Liver (tissue), 9 donors: ENCODE data around the gene EIF4ENIF1. TPM values are rescaled to one million over a fixed set of nuclear protein-coding genes. Genes with fewer than 3 reads are reported as not detected.
"Not testable (repeated sequence)": the region's sequence is repeated elsewhere in the genome, so short reads cannot be mapped to it uniquely, and the experiment has no call there.

Source experiments
- DNase-seq: peaks from one replicate; pipeline ENCODE4 v3.0.0-alpha.2; 2017; ENCODE audit warnings: low spot score
- H3K27ac ChIP-seq, 2 donors: one replicate each; pipeline ENCODE4 v1.7.0; 2013; ENCODE audit warnings: inconsistent platforms in 2 of 2, low read length in 2 of 2, control low read depth in 1 of 2, low read depth in 1 of 2, mild to moderate bottlenecking in 1 of 2
- H3K27me3 ChIP-seq, 4 donors: one replicate each; pipeline versions ENCODE4 v1.6.1 to v1.7.0; 2013; ENCODE audit warnings: low read length in 3 of 4, inconsistent platforms in 1 of 4, mild to moderate bottlenecking in 1 of 4, moderate library complexity in 1 of 4; ENCODE audit not compliant: control insufficient read depth in 4 of 4, insufficient read depth in 4 of 4
- H3K36me3 ChIP-seq, 4 donors: one replicate each; pipeline versions ENCODE4 v1.6.1 to v1.7.0; 2013; ENCODE audit warnings: low read length in 3 of 4, mild to moderate bottlenecking in 3 of 4, low read depth in 1 of 4, moderate library complexity in 1 of 4; ENCODE audit not compliant: control insufficient read depth in 4 of 4, insufficient read depth in 3 of 4
- H3K4me1 ChIP-seq, 4 donors: one replicate each; pipeline versions ENCODE4 v1.6.1 to v1.7.0; 2013; ENCODE audit warnings: low read length in 3 of 4, mild to moderate bottlenecking in 3 of 4, moderate library complexity in 1 of 4; ENCODE audit not compliant: control insufficient read depth in 4 of 4, insufficient read depth in 4 of 4
- H3K4me3 ChIP-seq, 3 donors: one replicate each; pipeline versions ENCODE4 v1.6.1 to v1.7.0; 2013; ENCODE audit warnings: low read length in 3 of 3, control low read depth in 1 of 3, low read depth in 1 of 3, mild to moderate bottlenecking in 1 of 3
- H3K9ac ChIP-seq, 2 donors: one replicate each; pipeline ENCODE4 v1.7.0; 2013; ENCODE audit warnings: low read length in 2 of 2, mild to moderate bottlenecking in 2 of 2, moderate library complexity in 2 of 2, control low read depth in 1 of 2, low read depth in 1 of 2
- H3K9me3 ChIP-seq, 4 donors: one replicate each; pipeline versions ENCODE4 v1.6.1 to v1.7.0; 2013; ENCODE audit warnings: low read length in 3 of 4; ENCODE audit not compliant: control insufficient read depth in 4 of 4
- EGR1 ChIP-seq, 2 donors: IDR thresholded peaks; 2 replicates each; pipeline ENCODE4 v1.6.1; 2016 to 2018; ENCODE audit warnings: antibody characterized with exemption in 2 of 2, low read depth in 2 of 2
- FOXA2 ChIP-seq: IDR thresholded peaks from 2 replicates; pipeline ENCODE4 v1.6.1; 2016; ENCODE audit warnings: antibody characterized with exemption
- HNF4A ChIP-seq, 2 donors: conservative IDR thresholded peaks; 2 replicates each; pipeline ENCODE4 v1.6.1; 2016; ENCODE audit warnings: antibody characterized with exemption in 2 of 2, mild to moderate bottlenecking in 2 of 2
- HNF4G ChIP-seq: IDR thresholded peaks from 2 replicates; pipeline ENCODE4 v1.6.1; 2016; ENCODE audit warnings: antibody characterized with exemption
- RAD21 ChIP-seq, 2 donors: IDR thresholded peaks; 2 replicates each; pipeline ENCODE4 v1.6.1; 2016; ENCODE audit warnings: antibody characterized with exemption in 2 of 2, mild to moderate bottlenecking in 2 of 2
- RXRA ChIP-seq, 2 donors: IDR thresholded peaks; 2 replicates each; pipeline ENCODE4 v1.6.1; 2017 to 2018; ENCODE audit warnings: antibody characterized with exemption in 2 of 2, mild to moderate bottlenecking in 1 of 2
- SP1 ChIP-seq: IDR thresholded peaks from 2 replicates; pipeline ENCODE4 v1.6.1; 2018; ENCODE audit warnings: antibody characterized with exemption, mild to moderate bottlenecking
- TAF1 ChIP-seq: conservative IDR thresholded peaks from 2 replicates; pipeline ENCODE4 v1.6.1; 2016; ENCODE audit warnings: antibody characterized with exemption, mild to moderate bottlenecking
- YY1 ChIP-seq: IDR thresholded peaks from 2 replicates; pipeline ENCODE4 v1.6.1; 2016; ENCODE audit warnings: antibody characterized with exemption, mild to moderate bottlenecking
- WGBS: extraction: QIAGEN DNeasy Blood & Tissue Kit; methylation state at CpG from one replicate; pipeline ENCODE4 v1.1.7; 2013; 5-methylcytosine and 5-hydroxymethylcytosine counted together
- polyA plus RNA-seq, 2 donors: library from polyadenylated mRNA; stranded (reverse) in 1 of 2; unstranded in 1 of 2; fragments of 200-250 nt in 1 of 2; fragments of >200 nt in 1 of 2; fragmentation: Nextera tagmentation in 1 of 2; extraction: Ambion mirVana in 1 of 2; gene quantifications; one replicate each; pipeline versions ENCODE4 v1.2.1 to v1.2.3, GENCODE V29; 2013 to 2015
- total RNA-seq, 2 donors: library from RNA; depleted of rRNA; stranded (reverse); fragments of >200 nt; gene quantifications; one replicate each; pipeline ENCODE4 v1.2.3, GENCODE V29; 2014
- TF ChIP-seq, protein P1 (sequence below): fragments of 150-350 bp; IDR thresholded peaks from 2 replicates; pipeline ENCODE4 v1.5.1; 2017; ENCODE audit warnings: improper control_type of control experiment, low read depth, low read length; ENCODE audit not compliant: missing input control
- TF ChIP-seq, protein P2 (sequence below): IDR thresholded peaks from 2 replicates; pipeline ENCODE4 v1.6.1; 2016; ENCODE audit warnings: antibody characterized with exemption, mild to moderate bottlenecking
- TF ChIP-seq, protein P3 (sequence below): IDR thresholded peaks from 2 replicates; pipeline ENCODE4 v1.6.1; 2016; ENCODE audit warnings: antibody characterized with exemption
- TF ChIP-seq, protein P4 (sequence below): IDR thresholded peaks from 2 replicates; pipeline ENCODE4 v1.6.1; 2016; ENCODE audit warnings: antibody characterized with exemption
- donor health status: healthy.
- donor health status: healthy.
- donor health status: healthy.
- donor health status: healthy.
- donor health status: healthy.

The EIF4ENIF1 gene
- total and polyA plus RNA-seq, 4 donors: 4.6 to 7.1 (median 6.0) TPM

DNA sequence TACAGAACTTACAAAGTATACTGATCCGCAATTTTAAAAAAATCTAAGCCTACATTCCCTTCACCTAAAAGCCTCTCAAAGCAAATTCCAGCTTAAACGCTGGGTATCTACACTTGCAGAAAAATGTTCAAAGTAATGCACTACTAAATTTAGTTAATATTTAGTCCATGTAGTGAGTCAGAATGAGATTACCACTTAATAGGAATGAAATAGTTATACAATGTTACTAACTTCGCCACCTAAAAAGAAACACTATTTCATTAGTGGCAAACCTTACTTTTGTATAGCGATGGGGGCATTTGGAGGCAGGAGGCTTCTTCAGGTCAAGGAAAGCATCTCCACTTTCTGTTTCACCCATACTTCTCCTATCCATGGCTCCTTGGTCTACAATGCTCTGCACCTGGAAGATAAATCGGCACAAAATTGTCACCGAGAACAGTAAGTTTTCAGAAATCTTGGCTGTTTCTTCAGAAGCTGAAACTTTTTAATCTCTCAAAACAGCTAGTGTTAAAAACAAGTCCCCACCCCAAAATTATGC is 1.2 kb downstream of the EIF4ENIF1 start:
- peaks cover 0 to 12% (median 7%) of the 10 kb centered on the region in 4 donors for H3K36me3 ChIP-seq
- H3K4me1 ChIP-seq: peaks cover 7 to 24% (median 19%) of the 10 kb centered on the region in 4 donors
- H3K27ac ChIP-seq: no peak overlapping the region
- DNase-seq: no peak
- H3K9me3 ChIP-seq: no peaks in the 10 kb centered on the region
- no peaks in the 10 kb centered on the region for H3K27me3 ChIP-seq
- TF ChIP-seq YY1: no peak
- TF ChIP-seq SP1: no peak
- TF ChIP-seq EGR1 (IDR thresholded peaks at IDR 0.05; ENCODE audit: low read depth in 2 of 2): no peak
- TF ChIP-seq TAF1: no peak
- TF ChIP-seq RAD21 (IDR thresholded peaks at IDR 0.05): no peak
- TF ChIP-seq FOXA2: no peak
- no peak for TF ChIP-seq HNF4G
- no peak for TF ChIP-seq RXRA (IDR thresholded peaks at IDR 0.05)
- TF ChIP-seq, protein P1, sequence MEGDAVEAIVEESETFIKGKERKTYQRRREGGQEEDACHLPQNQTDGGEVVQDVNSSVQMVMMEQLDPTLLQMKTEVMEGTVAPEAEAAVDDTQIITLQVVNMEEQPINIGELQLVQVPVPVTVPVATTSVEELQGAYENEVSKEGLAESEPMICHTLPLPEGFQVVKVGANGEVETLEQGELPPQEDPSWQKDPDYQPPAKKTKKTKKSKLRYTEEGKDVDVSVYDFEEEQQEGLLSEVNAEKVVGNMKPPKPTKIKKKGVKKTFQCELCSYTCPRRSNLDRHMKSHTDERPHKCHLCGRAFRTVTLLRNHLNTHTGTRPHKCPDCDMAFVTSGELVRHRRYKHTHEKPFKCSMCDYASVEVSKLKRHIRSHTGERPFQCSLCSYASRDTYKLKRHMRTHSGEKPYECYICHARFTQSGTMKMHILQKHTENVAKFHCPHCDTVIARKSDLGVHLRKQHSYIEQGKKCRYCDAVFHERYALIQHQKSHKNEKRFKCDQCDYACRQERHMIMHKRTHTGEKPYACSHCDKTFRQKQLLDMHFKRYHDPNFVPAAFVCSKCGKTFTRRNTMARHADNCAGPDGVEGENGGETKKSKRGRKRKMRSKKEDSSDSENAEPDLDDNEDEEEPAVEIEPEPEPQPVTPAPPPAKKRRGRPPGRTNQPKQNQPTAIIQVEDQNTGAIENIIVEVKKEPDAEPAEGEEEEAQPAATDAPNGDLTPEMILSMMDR: no peak
- TF ChIP-seq, protein P2, sequence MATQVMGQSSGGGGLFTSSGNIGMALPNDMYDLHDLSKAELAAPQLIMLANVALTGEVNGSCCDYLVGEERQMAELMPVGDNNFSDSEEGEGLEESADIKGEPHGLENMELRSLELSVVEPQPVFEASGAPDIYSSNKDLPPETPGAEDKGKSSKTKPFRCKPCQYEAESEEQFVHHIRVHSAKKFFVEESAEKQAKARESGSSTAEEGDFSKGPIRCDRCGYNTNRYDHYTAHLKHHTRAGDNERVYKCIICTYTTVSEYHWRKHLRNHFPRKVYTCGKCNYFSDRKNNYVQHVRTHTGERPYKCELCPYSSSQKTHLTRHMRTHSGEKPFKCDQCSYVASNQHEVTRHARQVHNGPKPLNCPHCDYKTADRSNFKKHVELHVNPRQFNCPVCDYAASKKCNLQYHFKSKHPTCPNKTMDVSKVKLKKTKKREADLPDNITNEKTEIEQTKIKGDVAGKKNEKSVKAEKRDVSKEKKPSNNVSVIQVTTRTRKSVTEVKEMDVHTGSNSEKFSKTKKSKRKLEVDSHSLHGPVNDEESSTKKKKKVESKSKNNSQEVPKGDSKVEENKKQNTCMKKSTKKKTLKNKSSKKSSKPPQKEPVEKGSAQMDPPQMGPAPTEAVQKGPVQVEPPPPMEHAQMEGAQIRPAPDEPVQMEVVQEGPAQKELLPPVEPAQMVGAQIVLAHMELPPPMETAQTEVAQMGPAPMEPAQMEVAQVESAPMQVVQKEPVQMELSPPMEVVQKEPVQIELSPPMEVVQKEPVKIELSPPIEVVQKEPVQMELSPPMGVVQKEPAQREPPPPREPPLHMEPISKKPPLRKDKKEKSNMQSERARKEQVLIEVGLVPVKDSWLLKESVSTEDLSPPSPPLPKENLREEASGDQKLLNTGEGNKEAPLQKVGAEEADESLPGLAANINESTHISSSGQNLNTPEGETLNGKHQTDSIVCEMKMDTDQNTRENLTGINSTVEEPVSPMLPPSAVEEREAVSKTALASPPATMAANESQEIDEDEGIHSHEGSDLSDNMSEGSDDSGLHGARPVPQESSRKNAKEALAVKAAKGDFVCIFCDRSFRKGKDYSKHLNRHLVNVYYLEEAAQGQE: no peak
- TF ChIP-seq, protein P3, sequence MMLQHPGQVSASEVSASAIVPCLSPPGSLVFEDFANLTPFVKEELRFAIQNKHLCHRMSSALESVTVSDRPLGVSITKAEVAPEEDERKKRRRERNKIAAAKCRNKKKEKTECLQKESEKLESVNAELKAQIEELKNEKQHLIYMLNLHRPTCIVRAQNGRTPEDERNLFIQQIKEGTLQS: no peak
- TF ChIP-seq HNF4A (conservative IDR thresholded peaks at IDR 0.05): no peak
- TF ChIP-seq, protein P4, sequence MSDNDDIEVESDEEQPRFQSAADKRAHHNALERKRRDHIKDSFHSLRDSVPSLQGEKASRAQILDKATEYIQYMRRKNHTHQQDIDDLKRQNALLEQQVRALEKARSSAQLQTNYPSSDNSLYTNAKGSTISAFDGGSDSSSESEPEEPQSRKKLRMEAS: no peak
- peak overlapping the region; percentile 69 to 70 for H3K9ac ChIP-seq
- peak overlapping the region; percentile 75 to 96 (median 95) for H3K4me3 ChIP-seq
- WGBS: 79% methylated on average over 6 of the region's 6 CpGs

DNA sequence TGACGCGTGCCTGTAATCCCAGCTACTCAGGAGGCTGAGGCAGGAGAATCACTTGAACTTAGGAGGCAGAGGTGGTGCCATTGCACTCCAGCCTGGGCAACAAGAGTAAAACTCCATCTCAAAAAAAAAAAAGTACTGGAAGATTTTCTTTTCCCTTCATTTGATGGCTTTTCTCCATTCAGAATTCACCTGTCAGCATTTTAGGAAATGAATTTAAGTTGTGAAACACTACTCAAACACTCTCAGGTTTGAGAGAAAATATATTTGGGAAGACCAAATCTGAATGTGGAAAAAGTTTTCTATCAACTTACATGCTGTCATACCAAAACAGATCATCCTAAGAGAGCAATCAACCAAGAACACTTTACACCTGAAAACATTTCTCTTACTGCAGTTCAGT is 2.7 kb downstream of the EIF4ENIF1 start:
- DNase-seq: no peak
- 100% methylated on average over 2 of the region's 2 CpGs for WGBS

DNA sequence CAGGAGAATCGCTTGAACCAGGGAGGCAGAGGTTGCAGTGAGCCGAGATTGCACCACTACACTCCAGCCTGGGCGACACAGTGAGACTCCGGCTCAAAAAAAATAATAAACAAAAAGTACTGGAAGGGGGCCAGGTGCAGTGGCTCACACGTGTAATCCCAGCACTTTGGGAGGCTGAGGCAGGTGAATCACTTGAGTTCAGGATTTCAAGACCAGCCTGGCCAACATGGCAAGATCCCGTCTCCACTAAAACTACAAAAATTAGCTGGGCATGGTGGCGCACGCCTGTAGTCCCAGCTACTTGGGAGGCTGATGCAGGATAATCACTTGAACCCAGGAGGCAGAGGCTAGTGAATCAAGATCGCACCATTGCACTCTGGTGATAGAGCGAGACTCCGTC is 3.3 kb downstream of the EIF4ENIF1 start:
- peaks cover 3 to 15% (median 12%) of the 10 kb centered on the region in 4 donors for H3K36me3 ChIP-seq
- H3K27ac ChIP-seq: not testable (repeated sequence)

More for the DNA sequence above, 2.7 kb downstream of the EIF4ENIF1 start:
- Histone ChIP-seq H3K27ac (no peak overlapping the region), H3K27me3 (no peaks in the 10 kb centered on the region), H3K36me3 (peaks cover 0 to 12% (median 7%) of the 10 kb centered on the region in 4 donors), H3K4me1 (peaks cover 7 to 24% (median 19%) of the 10 kb centered on the region in 4 donors), H3K9ac (no peak overlapping the region), H3K4me3 (no peak overlapping the region), H3K9me3 (no peaks in the 10 kb centered on the region)
- TF ChIP-seq, protein P1: no peak
- TF ChIP-seq, protein P4: no peak
- TF ChIP-seq RAD21 (IDR thresholded peaks at IDR 0.05): no peak

DNA sequence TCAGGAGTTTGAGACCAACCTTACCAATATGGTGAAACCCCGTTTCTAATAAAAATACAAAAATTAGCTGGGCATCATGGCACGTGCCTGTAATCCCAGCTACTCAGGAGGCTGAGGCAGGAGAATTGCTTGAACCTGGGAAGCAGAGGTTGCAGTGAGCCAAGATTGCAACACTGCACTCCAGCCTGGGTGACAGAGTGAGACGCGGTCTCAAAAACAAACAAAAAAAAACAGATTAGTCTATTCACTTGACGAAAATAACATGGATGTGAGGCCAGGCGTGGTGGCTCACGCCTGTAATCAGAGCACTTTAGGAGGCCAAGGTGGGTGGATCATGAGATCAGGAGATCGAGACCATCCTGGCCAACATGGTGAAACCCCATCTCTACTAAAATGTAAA is 7.2 kb downstream of the EIF4ENIF1 start:
- not testable (repeated sequence) for H3K27me3 ChIP-seq, H3K27ac ChIP-seq, H3K4me3 ChIP-seq, H3K4me1 ChIP-seq, H3K9ac ChIP-seq, DNase-seq, H3K9me3 ChIP-seq
- 67% methylated on average over 8 of the region's 8 CpGs for WGBS
- peaks cover 11 to 26% (median 15%) of the 10 kb centered on the region in 4 donors for H3K36me3 ChIP-seq

More for the DNA sequence above, 3.3 kb downstream of the EIF4ENIF1 start:
- DNase-seq, H3K27me3 ChIP-seq, H3K4me3 ChIP-seq, H3K9me3 ChIP-seq, H3K9ac ChIP-seq: not testable (repeated sequence)
- 94% methylated on average over 11 of the region's 11 CpGs for WGBS
- peaks cover 4 to 21% (median 18%) of the 10 kb centered on the region in 4 donors for H3K4me1 ChIP-seq
